Measurements from ENCODE around the gene WDR35.

GRCh38 chr2:19899985-19900930 lies 89.6 kb downstream of the WDR35 start:
- no peak for TF ChIP-seq CTCF (conservative IDR thresholded peaks at IDR 0.05)
- TF ChIP-seq ZFX (IDR thresholded peaks at IDR 0.05), result no peak

Measured in C4-2B (cell line).